ENCODE data around the gene SLC10A1.

Gene SLC10A1

GRCh38 chr14:69756298-69756697 is 40.7 kb downstream of the SLC10A1 start:
- ChIA-PET CTCF (interaction anchor here (1.3 to 1.7 kb wide), 2 partner anchors 10 to 172 kb away, joined by 4 to 6 read pairs; partner anchors contain the start of gene SRSF5), POLR2A (no interaction called here)
- TF ChIP-seq, protein P1, sequence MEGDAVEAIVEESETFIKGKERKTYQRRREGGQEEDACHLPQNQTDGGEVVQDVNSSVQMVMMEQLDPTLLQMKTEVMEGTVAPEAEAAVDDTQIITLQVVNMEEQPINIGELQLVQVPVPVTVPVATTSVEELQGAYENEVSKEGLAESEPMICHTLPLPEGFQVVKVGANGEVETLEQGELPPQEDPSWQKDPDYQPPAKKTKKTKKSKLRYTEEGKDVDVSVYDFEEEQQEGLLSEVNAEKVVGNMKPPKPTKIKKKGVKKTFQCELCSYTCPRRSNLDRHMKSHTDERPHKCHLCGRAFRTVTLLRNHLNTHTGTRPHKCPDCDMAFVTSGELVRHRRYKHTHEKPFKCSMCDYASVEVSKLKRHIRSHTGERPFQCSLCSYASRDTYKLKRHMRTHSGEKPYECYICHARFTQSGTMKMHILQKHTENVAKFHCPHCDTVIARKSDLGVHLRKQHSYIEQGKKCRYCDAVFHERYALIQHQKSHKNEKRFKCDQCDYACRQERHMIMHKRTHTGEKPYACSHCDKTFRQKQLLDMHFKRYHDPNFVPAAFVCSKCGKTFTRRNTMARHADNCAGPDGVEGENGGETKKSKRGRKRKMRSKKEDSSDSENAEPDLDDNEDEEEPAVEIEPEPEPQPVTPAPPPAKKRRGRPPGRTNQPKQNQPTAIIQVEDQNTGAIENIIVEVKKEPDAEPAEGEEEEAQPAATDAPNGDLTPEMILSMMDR (IDR thresholded peaks at IDR 0.05; ENCODE audit: insufficient read depth, low read length, missing control alignments), result no peak
- no peak overlapping the region for H3K4me3 ChIP-seq (ENCODE audit: low read depth, low read length)
- no peak for DNase-seq (ENCODE audit: low read depth, low spot score)

GRCh38 chr14:69755784-69756183 is 41.3 kb downstream of the SLC10A1 start:
- no peak overlapping the region for H3K4me3 ChIP-seq (ENCODE audit: low read depth, low read length)
- CTCF ChIA-PET, result interaction anchor here (1.3 to 1.7 kb wide), 2 partner anchors 10 to 171 kb away, joined by 4 to 6 read pairs; partner anchors contain the start of gene SRSF5
- no peak for DNase-seq (ENCODE audit: low read depth, low spot score)
- TF ChIP-seq, protein P1 (IDR thresholded peaks at IDR 0.05; ENCODE audit: insufficient read depth, low read length, missing control alignments), result no peak
- POLR2A ChIA-PET, result interaction anchor here (1.1 kb wide), 1 partner anchor 11 kb away, joined by 3 read pairs; the partner anchor contains the start of gene SRSF5

DNA sequence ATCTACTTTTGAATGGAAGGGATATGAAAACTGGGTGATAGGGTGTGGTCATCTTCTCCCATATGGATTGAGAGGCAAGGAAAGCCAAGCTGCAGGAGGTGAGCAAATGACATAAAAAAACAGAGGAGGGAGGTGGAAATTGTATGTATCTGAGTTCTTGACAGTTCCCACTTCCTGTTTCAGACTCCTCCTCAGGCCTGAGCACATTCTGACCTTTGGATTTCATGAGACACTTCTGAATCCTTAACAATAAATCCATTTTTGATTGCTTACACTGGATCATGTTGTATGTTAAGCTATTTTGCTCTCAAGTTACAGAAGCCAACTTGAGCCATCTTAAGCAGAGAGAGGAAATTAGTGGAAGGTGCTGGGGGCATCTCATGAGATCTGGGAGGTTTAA is 41.7 kb downstream of the SLC10A1 start:
- TF ChIP-seq, protein P1 (IDR thresholded peaks at IDR 0.05; ENCODE audit: insufficient read depth, low read length, missing control alignments), result no peak
- POLR2A ChIA-PET, result interaction anchor here (0.6 to 1.1 kb wide), 2 partner anchors 11 to 234 kb away, joined by 3 read pairs; partner anchors contain the start of gene SRSF5
- DNase-seq (ENCODE audit: low read depth, low spot score), result no peak

GRCh38 chr14:69754487-69754886 is 42.6 kb downstream of the SLC10A1 start:
- no peak for DNase-seq (ENCODE audit: low read depth, low spot score)
- TF ChIP-seq, protein P1 (IDR thresholded peaks at IDR 0.05; ENCODE audit: insufficient read depth, low read length, missing control alignments), result no peak
- CTCF ChIA-PET, result interaction anchor here (1.1 to 1.7 kb wide), 2 partner anchors 27 to 170 kb away, joined by 4 to 6 read pairs; no protein-coding TSS in a partner anchor
- H3K4me3 ChIP-seq (ENCODE audit: low read depth, low read length), result no peak overlapping the region
- POLR2A ChIA-PET, result interaction anchor here (1.1 kb wide), 1 partner anchor 12 kb away, joined by 3 read pairs; the partner anchor contains the start of gene SRSF5

More for the DNA sequence above, 41.7 kb downstream of the SLC10A1 start:
- H3K4me3 ChIP-seq (ENCODE audit: low read depth, low read length), result no peak overlapping the region
- CTCF ChIA-PET, result interaction anchor here (1.3 to 1.7 kb wide), 2 partner anchors 11 to 171 kb away, joined by 4 to 6 read pairs; partner anchors contain the start of gene SRSF5

- POLR2A ChIA-PET, result no interaction called here
- CTCF ChIA-PET, result interaction anchor here (1.1 kb wide), 1 partner anchor 27 kb away, joined by 4 read pairs; no protein-coding TSS in a partner anchor
- TF ChIP-seq, protein P1 (IDR thresholded peaks at IDR 0.05; ENCODE audit: insufficient read depth, low read length, missing control alignments), result no peak
- no peak for DNase-seq (ENCODE audit: low read depth, low spot score)
- H3K4me3 ChIP-seq (ENCODE audit: low read depth, low read length), result no peak overlapping the region
Measured at GRCh38 chr14:69753860-69754259, 43.2 kb downstream of the SLC10A1 start.

- H3K4me3 ChIP-seq (ENCODE audit: low read depth, low read length), result no peak overlapping the region
- DNase-seq (ENCODE audit: low read depth, low spot score), result no peak
- ChIA-PET POLR2A (no interaction called here), CTCF (interaction anchor here (1.0 to 2.1 kb wide), 2 partner anchors 25 to 217 kb away, joined by 4 to 6 read pairs; no protein-coding TSS in a partner anchor)
- TF ChIP-seq, protein P1 (IDR thresholded peaks at IDR 0.05; ENCODE audit: insufficient read depth, low read length, missing control alignments), result no peak
Measured at GRCh38 chr14:69752773-69753172, 44.3 kb downstream of the SLC10A1 start.

Measured in AG04449 (cell line).